ENCODE measurements around the gene ANXA11. TPM values are rescaled to one million over a fixed set of nuclear protein-coding genes. Genes with fewer than 3 reads are reported as not detected.

ANXA11 gene
- total and polyA plus RNA-seq, 9 of the 15 experiments (the other 6 are each of a cell fraction or from before 2014, with no cell fraction given): 43.6 to 212 (median 109) TPM

GRCh38 chr10:80187465-80188409 lies 17.6 kb downstream of the ANXA11 start (continued):
- TF ChIP-seq NBN (IDR thresholded peaks at IDR 0.05; ENCODE audit: low read depth) (peak; percentile 83), ZNF436 (CRISPR knock-in tag; IDR thresholded peaks at IDR 0.05) (no peak), THRB (CRISPR knock-in tag; conservative IDR thresholded peaks at IDR 0.05) (peak; percentile 65; the same call in 1 of the 2 replicates), ZFP30 (CRISPR knock-in tag; IDR thresholded peaks at IDR 0.05; ENCODE audit: borderline replicate concordance) (no peak), ZNF12 (CRISPR knock-in tag; IDR thresholded peaks at IDR 0.05) (no peak), HDAC6 (IDR thresholded peaks at IDR 0.05; ENCODE audit: low read depth, low read length) (no peak), ZFPM2 (CRISPR knock-in tag; IDR thresholded peaks at IDR 0.05) (no peak), REST (IDR thresholded peaks at IDR 0.05; ENCODE audit: borderline replicate concordance) (no peak; the same call in 1 of the 2 replicates), REST (CRISPR knock-in tag; IDR thresholded peaks at IDR 0.05; ENCODE audit: low read depth) (no peak), TBP (optimal IDR thresholded peaks at IDR 0.05; ENCODE audit: low read depth, low read length) (no peak), NCOA1 (IDR thresholded peaks at IDR 0.05; ENCODE audit: low read depth) (peak; percentile 51; the same call in 1 of the 2 replicates), GTF2B (IDR thresholded peaks at IDR 0.05; ENCODE audit: extremely low read depth, insufficient read length) (no peak), ZSCAN32 (CRISPR knock-in tag; IDR thresholded peaks at IDR 0.05) (no peak), TARDBP (IDR thresholded peaks at IDR 0.05) (0 out of 2 replicates have a peak, but pooled peaks have one; percentile 25)

All from K562 (cell line).